GM10266 (cell line): ENCODE measurements around the gene FKBP4.

Source experiments
- DNase-seq: peaks from one replicate; pipeline ENCODE4 v3.0.0; 2012; ENCODE audit errors: extremely low spot score
- TF ChIP-seq, protein P1 (sequence below): IDR thresholded peaks from 2 replicates; pipeline ENCODE4 v1.5.1; 2012; ENCODE audit warnings: mild to moderate bottlenecking, low read depth; ENCODE audit not compliant: control insufficient read depth, insufficient read depth; ENCODE audit errors: missing control alignments

FKBP4 gene

DNA sequence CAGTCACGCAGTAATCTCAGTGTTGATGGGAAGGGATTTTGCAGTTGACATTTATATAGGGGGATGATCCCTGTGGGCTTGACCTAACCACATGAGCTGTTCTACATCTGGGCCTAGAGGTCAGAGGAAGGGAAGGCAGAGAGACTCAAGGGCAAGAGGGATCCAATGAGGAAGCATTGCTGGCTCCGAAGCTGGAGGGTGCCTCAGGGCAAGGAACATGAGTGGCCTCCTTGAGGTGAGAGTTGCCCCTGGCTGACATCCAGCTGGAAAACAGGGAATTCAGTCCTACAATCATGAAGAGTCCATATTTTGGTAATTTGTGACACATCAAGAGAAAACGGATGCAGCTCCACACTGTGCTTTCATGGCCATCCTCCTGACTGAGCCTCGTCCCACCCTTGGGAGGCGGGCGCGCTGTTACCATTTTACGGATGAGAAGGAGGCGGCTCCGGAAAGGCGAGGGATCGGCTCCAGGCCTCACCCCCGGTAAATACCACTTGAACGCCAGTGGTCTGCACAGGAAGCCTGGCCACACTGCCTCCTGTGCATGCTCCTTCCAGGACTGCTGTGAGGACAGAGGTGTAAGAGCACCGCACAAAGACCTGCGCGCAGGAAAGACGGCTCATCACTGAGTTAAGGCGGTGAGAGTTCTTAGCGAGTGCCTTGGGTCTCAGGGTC is 18.5 kb upstream of the FKBP4 start:
- DNase-seq, result no peak
- TF ChIP-seq, protein P1, sequence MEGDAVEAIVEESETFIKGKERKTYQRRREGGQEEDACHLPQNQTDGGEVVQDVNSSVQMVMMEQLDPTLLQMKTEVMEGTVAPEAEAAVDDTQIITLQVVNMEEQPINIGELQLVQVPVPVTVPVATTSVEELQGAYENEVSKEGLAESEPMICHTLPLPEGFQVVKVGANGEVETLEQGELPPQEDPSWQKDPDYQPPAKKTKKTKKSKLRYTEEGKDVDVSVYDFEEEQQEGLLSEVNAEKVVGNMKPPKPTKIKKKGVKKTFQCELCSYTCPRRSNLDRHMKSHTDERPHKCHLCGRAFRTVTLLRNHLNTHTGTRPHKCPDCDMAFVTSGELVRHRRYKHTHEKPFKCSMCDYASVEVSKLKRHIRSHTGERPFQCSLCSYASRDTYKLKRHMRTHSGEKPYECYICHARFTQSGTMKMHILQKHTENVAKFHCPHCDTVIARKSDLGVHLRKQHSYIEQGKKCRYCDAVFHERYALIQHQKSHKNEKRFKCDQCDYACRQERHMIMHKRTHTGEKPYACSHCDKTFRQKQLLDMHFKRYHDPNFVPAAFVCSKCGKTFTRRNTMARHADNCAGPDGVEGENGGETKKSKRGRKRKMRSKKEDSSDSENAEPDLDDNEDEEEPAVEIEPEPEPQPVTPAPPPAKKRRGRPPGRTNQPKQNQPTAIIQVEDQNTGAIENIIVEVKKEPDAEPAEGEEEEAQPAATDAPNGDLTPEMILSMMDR, result no peak

DNA sequence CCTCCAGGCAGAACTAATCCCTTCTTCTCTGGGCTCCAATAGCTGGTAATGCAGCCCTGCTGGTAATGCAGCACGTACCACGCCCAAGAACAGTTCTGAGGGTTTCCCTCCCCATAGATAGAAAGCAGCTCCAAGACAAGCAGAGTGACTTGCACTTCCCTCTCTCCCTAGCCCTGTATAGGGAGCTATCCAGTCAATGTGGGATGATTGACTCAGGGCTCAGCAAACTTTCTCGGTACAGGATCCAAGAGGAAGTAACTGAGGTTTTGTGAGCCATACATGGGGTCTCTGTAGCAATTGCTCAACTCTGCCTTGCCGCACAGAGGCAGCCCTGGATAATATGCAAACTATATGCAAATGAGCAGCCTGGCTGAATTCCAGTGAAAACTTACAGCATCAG is 15.5 kb upstream of the FKBP4 start:
- no peak for DNase-seq
- TF ChIP-seq, protein P1, result no peak

DNA sequence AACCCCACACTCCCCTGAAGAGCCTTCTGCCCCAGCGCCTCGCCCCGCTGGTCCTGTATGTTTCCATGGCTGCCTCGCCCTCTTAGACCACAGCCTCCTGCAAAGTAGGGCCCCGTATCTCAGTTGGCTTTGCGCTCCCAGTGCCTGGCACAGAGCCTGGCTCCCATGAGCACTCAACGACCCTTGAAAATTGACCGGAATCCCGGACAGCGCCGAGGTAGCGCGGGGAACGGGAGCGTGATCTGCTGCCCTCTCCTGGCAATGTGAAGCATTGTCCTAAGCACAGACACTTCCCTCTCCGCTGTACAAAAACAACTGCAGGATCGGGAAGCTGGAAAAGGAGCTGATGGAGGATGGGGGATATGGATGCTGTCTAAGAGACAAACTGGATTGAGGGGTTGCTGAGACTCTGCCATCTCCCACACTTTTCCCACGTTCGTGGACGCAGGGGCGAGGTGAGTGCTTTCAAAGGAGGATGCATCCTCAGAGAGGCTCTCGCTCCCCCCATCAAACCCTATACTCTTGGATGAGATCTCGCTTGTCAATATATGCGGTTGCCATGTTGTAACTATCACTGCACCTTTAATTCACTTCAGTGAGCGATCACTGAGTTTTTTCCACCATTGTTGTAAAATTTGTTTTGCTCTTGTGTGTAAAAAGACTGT is 10.7 kb upstream of the FKBP4 start:
- TF ChIP-seq, protein P1, result peak; percentile 91
- peak; percentile 69 for DNase-seq

DNA sequence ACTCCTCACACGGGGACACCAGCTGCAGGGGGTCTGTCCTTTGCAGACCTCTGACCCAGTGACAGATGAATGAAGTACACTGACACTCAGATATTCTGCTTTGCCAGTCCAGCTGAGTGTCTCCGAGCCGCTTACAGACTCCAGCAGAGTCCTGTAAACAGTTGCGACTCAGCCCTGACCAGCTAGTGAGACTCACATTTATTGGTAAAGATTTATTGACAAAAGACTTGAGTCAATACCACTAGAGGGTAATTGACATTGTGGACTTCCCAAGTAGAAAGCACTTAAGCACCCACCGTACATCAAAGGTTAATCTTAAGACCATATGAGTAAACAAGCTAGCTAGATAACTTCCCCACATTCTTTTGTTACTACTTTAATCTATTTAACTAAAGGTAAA is 9.8 kb upstream of the FKBP4 start:
- TF ChIP-seq, protein P1, result no peak
- no peak for DNase-seq

DNA sequence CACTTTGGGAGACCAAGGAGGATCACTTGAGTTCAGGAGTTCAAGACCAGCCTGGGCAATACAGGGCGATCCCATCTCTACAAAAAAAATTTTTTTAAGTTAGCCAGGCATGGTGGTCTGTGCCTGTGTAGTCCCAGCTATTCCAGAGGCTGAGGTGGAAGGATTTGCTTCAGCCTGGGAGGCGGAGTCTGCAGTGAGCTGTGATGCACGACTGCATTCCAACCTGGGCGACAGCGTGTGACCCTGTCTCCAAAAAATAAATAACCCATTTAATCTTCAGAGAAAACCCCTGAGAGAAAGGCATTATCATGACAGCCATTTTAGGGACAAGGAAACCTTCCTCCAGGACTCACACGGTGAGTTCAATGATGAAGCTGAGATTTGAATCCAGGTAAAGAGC is 3.7 kb upstream of the FKBP4 start:
- TF ChIP-seq, protein P1, result no peak
- no peak for DNase-seq

DNA sequence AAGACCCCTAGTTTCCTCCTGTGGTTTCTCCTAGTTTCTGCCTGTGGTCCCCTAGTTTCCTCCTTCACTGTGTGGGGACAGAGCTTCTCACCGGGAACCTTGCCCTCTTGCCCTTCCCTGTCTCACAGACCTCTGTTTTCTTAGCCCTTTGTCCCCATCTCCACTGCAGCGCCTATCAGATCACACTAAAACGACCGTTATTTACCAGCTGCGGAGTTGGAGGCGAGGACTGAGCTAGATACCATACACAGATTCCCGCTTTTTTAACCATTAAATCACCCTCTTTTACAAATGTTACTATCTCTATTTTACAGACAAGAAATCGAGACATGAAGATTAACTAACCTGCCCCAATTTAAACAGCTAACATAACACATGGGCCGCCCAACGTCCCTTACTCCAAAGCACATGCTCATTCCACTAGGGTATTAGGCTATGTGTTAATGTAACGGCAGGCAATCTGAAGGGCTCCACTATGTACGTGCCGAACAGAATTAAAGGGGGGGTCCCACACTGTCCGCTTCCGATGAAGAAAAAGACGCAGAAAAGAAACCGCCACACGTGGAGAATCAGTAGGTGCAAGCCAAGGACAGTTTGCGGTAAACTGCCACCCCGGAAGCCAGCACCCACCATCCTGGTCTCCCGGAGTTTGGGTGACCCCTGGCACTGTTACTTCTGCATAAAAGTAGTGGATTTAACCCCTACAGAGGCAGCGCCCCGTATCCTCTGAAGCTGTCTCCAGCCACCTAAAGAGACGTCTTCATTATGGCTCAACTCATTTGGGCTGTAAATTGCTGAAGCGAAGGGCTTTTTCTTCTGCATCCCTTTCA is 1.9 kb upstream of the FKBP4 start:
- TF ChIP-seq, protein P1, result no peak
- no peak for DNase-seq
